ENCODE data around the gene HRH2. TPM values are rescaled to one million over a fixed set of nuclear protein-coding genes. Genes with fewer than 3 reads are reported as not detected.
"Not testable (repeated sequence)": the region's sequence is repeated elsewhere in the genome, so short reads cannot be mapped to it uniquely, and the experiment has no call there.

HRH2 gene
- total RNA-seq, 4 donors from 2014 or later, result 0.15 to 4.5 (median 1.4) TPM

- H3K4me3 ChIP-seq, result no peak overlapping the region
- no peaks in the 10 kb centered on the region for H3K36me3 ChIP-seq
- H3K27me3 ChIP-seq, result peaks cover 0 to 65% (median 0%) of the 10 kb centered on the region in 4 donors
- WGBS, 2 donors, result 42 to 63% methylated on average over 11 to 12 of the region's 14 CpGs
- no peak for DNase-seq
- intact Hi-C loops (cut with DNase I), result no loop called here
- H3K9me3 ChIP-seq, result no peaks in the 10 kb centered on the region
- H3K27ac ChIP-seq, result no peak overlapping the region
- TF ChIP-seq, protein P1, sequence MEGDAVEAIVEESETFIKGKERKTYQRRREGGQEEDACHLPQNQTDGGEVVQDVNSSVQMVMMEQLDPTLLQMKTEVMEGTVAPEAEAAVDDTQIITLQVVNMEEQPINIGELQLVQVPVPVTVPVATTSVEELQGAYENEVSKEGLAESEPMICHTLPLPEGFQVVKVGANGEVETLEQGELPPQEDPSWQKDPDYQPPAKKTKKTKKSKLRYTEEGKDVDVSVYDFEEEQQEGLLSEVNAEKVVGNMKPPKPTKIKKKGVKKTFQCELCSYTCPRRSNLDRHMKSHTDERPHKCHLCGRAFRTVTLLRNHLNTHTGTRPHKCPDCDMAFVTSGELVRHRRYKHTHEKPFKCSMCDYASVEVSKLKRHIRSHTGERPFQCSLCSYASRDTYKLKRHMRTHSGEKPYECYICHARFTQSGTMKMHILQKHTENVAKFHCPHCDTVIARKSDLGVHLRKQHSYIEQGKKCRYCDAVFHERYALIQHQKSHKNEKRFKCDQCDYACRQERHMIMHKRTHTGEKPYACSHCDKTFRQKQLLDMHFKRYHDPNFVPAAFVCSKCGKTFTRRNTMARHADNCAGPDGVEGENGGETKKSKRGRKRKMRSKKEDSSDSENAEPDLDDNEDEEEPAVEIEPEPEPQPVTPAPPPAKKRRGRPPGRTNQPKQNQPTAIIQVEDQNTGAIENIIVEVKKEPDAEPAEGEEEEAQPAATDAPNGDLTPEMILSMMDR (IDR thresholded peaks at IDR 0.05), result no peak
- no peak for TF ChIP-seq POLR2A (IDR thresholded peaks at IDR 0.05)
- H3K4me1 ChIP-seq, result peaks cover 0 to 11% (median 6%) of the 10 kb centered on the region in 3 donors
Measured at GRCh38 chr5:175750511-175750931, 92.7 kb downstream of the HRH2 start.

DNA sequence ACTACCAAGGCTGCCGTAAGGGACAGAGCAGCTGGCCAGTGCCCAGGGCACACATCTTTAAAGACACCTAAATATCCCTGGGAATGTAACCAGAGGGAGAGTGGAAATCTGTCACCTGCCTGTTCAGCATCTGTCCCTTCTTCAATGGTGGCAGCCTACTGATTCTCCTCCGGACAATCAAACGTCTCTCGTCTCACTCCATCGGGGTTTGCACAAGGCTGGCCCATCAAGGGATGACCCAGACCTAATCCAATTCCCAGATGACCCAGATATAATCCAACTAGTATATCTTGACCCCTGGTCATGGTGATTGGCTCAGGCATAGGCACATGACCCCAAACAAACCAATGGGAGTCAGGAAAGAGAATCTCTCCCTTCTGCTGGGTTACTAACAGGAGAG lies 93.5 kb downstream of the HRH2 start:
- Histone ChIP-seq H3K27ac (no peak overlapping the region), H3K9me3 (no peaks in the 10 kb centered on the region), H3K27me3 (peaks cover 0 to 65% (median 0%) of the 10 kb centered on the region in 4 donors), H3K4me1 (peaks cover 0 to 11% (median 6%) of the 10 kb centered on the region in 3 donors), H3K4me3 (no peak overlapping the region), H3K36me3 (no peaks in the 10 kb centered on the region)
- intact Hi-C loops (cut with DNase I), result no loop called here
- DNase-seq, result no peak
- 86 to 93% methylated on average over 5 of the region's 5 CpGs for WGBS, 2 donors
- no peak for TF ChIP-seq POLR2A (IDR thresholded peaks at IDR 0.05)
- TF ChIP-seq, protein P1 (IDR thresholded peaks at IDR 0.05), result no peak

- peaks cover 0 to 11% (median 6%) of the 10 kb centered on the region in 3 donors for H3K4me1 ChIP-seq
- intact Hi-C loops (cut with DNase I), result no loop called here
- no peak for DNase-seq
- TF ChIP-seq POLR2A (IDR thresholded peaks at IDR 0.05), result no peak
- TF ChIP-seq, protein P1 (IDR thresholded peaks at IDR 0.05), result no peak
- WGBS, 2 donors, result 46 to 49% methylated on average over 10 of the region's 10 CpGs
- peaks cover 0 to 74% (median 0%) of the 10 kb centered on the region in 4 donors for H3K27me3 ChIP-seq
- no peak overlapping the region for H3K27ac ChIP-seq
- H3K9me3 ChIP-seq, result no peaks in the 10 kb centered on the region
- H3K4me3 ChIP-seq, result no peak overlapping the region
- H3K36me3 ChIP-seq, result no peaks in the 10 kb centered on the region
Measured at GRCh38 chr5:175752826-175753535, 95.1 kb downstream of the HRH2 start.

- Histone ChIP-seq H3K36me3 (no peaks in the 10 kb centered on the region), H3K4me1 (peaks cover 0 to 11% (median 6%) of the 10 kb centered on the region in 3 donors), H3K9me3 (no peaks in the 10 kb centered on the region), H3K4me3 (no peak overlapping the region), H3K27ac (no peak overlapping the region), H3K27me3 (peaks cover 0 to 71% (median 0%) of the 10 kb centered on the region in 4 donors)
- intact Hi-C loops (cut with DNase I), result no loop called here
- 74 to 79% methylated on average over 19 of the region's 19 CpGs for whole genome bisulfite sequencing, 2 donors
- no peak for DNase-seq
- no peak for TF ChIP-seq POLR2A (IDR thresholded peaks at IDR 0.05)
- TF ChIP-seq, protein P1 (IDR thresholded peaks at IDR 0.05), result no peak
Measured at GRCh38 chr5:175753536-175754402, 95.9 kb downstream of the HRH2 start.

DNA sequence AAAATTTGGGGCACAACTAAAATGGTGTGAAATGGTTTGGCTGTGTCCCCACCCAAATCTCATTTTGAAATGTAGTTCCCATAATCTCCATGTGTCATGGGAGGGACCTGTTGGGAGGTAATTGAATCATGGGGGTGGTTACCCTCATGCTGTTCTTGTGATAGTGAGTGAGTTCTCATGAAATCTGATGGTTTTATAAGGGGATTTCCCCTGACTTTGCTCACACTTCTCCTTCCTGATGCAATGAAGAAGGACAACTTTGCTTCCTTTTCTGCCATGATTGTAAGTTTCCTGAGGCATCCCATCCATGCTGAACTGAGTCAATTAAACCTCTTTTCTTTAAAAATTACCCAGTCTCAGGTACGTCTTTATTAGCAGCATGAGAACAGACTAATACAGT lies 102.1 kb downstream of the HRH2 start:
- H3K27ac ChIP-seq; intact Hi-C loops (cut with DNase I); H3K4me1 ChIP-seq; H3K36me3 ChIP-seq; H3K9me3 ChIP-seq; H3K4me3 ChIP-seq; DNase-seq: not testable (repeated sequence)
- H3K27me3 ChIP-seq, result peaks cover 0 to 43% (median 0%) of the 10 kb centered on the region in 4 donors
- 78 to 80% methylated on average over 1 of the region's 1 CpG for WGBS, 2 donors

Small RNAs within 50 kb of the gene (small RNA-seq; reads per million reads assigned to genes)
- gene RN7SKP148 (0 reads per million in 4 donors), gene RNU6-226P (0 reads per million in 4 donors)

Other genes starting within 250 kb of the HRH2 start
- under 1 TPM in 2 of 4 donors, not detected in 2; 0.06 to 0.19 TPM for gene DRD1, start 213.9 kb upstream of the HRH2 start, total RNA-seq
- 10 to 100 TPM; 39.6 to 81.7 (median 51.9) TPM for gene SFXN1, start 179.5 kb upstream of the HRH2 start, total RNA-seq
- under 1 TPM in 1 of 4 donors, not detected in 3; under 0.01 TPM for gene CPLX2, start 213.5 kb downstream of the HRH2 start, total RNA-seq

Data from esophagus squamous epithelium (tissue), 5 donors.